HepG2 (cell line): ENCODE data around the gene SPRYD3. TPM values are rescaled to one million over a fixed set of nuclear protein-coding genes. Genes with fewer than 3 reads are reported as not detected.

ENCODE experiments used
- ATF2 ChIP-seq: sonication (generic); formaldehyde crosslinking; IDR thresholded peaks from 2 replicates; pipeline ENCODE4 v1.4.0; 2020; ENCODE audit warnings: missing genetic modification reagents
- HMGXB3 ChIP-seq: sonication (generic); formaldehyde crosslinking; IDR thresholded peaks from 2 replicates; pipeline ENCODE4 v1.4.0; 2020; ENCODE audit warnings: missing genetic modification reagents, borderline replicate concordance
- JDP2 ChIP-seq: sonication (generic); formaldehyde crosslinking; IDR thresholded peaks from 2 replicates; pipeline ENCODE4 v1.8.1; 2022; ENCODE audit warnings: missing genetic modification reagents, borderline replicate concordance
- MAZ ChIP-seq, 2 experiments: sonication (generic) in 1 of 2; formaldehyde crosslinking in 1 of 2; IDR thresholded peaks; 2 replicates each; pipeline versions ENCODE4 v1.5.0 to v1.6.1; 2012 to 2020; ENCODE audit warnings: low read depth in 2 of 2, mild to moderate bottlenecking in 2 of 2, borderline replicate concordance in 1 of 2, improper control_type of control experiment in 1 of 2, low read length in 1 of 2, missing genetic modification reagents in 1 of 2, moderate library complexity in 1 of 2
- MTERF4 ChIP-seq: sonication (generic); formaldehyde crosslinking; IDR thresholded peaks from 2 replicates; pipeline ENCODE4 v1.8.0; 2023; ENCODE audit warnings: mild to moderate bottlenecking, missing genetic modification reagents
- MTF1 ChIP-seq: sonication (generic); formaldehyde crosslinking; IDR thresholded peaks from 2 replicates; pipeline ENCODE4 v1.5.0; 2020; ENCODE audit warnings: missing genetic modification reagents
- PBX3 ChIP-seq: sonication (generic); formaldehyde crosslinking; IDR thresholded peaks from 2 replicates; pipeline ENCODE4 v1.8.1; 2023; ENCODE audit warnings: missing genetic modification reagents, inconsistent platforms, borderline replicate concordance
- PCBP1 ChIP-seq: fragments of 200-400 bp; formaldehyde crosslinking; IDR thresholded peaks from 2 replicates; pipeline ENCODE4 v1.6.1; 2017; ENCODE audit warnings: mild to moderate bottlenecking, low read depth, low read length, borderline replicate concordance
- TEAD3 ChIP-seq: optimal IDR thresholded peaks from 2 replicates; pipeline ENCODE3; 2016; ENCODE audit warnings: borderline replicate concordance
- ZBTB3 ChIP-seq: sonication (generic); formaldehyde crosslinking; IDR thresholded peaks from 2 replicates; pipeline ENCODE4 v1.4.0; 2020; ENCODE audit warnings: low read depth, mild to moderate bottlenecking, moderate library complexity, missing genetic modification reagents, borderline replicate concordance
- ZBTB34 ChIP-seq: sonication (generic); formaldehyde crosslinking; IDR thresholded peaks from 2 replicates; pipeline ENCODE4 v1.8.0; 2022; ENCODE audit warnings: mild to moderate bottlenecking, missing genetic modification reagents
- ZKSCAN1 ChIP-seq: fragments of 150-350 bp; IDR thresholded peaks from 2 replicates; pipeline ENCODE4 v1.6.1; 2014; ENCODE audit warnings: low read length
- ZNF335 ChIP-seq: sonication (generic); formaldehyde crosslinking; IDR thresholded peaks from 2 replicates; pipeline ENCODE4 v1.4.0; 2020; ENCODE audit warnings: missing genetic modification reagents
- ZNF530 ChIP-seq: sonication (generic); formaldehyde crosslinking; IDR thresholded peaks from 2 replicates; pipeline ENCODE4 v1.5.0; 2020; ENCODE audit warnings: low read depth, mild to moderate bottlenecking, missing genetic modification reagents
- ZNF619 ChIP-seq: sonication (generic); formaldehyde crosslinking; IDR thresholded peaks from 2 replicates; pipeline ENCODE4 v1.4.0; 2020; ENCODE audit warnings: mild to moderate bottlenecking, missing genetic modification reagents
- ZNF704 ChIP-seq: sonication (generic); formaldehyde crosslinking; IDR thresholded peaks from 2 replicates; pipeline ENCODE4 v1.8.1; 2023; ENCODE audit warnings: mild to moderate bottlenecking, inconsistent platforms, moderate library complexity, missing genetic modification reagents, borderline replicate concordance
- ZSCAN9 ChIP-seq: IDR thresholded peaks from 2 replicates; pipeline ENCODE4 v1.6.1; 2016; ENCODE audit warnings: borderline replicate concordance
- polyA plus RNA-seq, 8 experiments: library from polyadenylated mRNA; depleted of rRNA in 3 of 8; stranded (reverse) in 7 of 8; unstranded in 1 of 8; fragments of >200 nt; fragmentation: Illumina TruSeq in 4 of 8; extraction: Trizol in 4 of 8; gene quantifications; 2 replicates each; pipeline versions ENCODE4 v1.2.1 to v1.2.3, GENCODE V29; 2011 to 2016; ENCODE audit warnings: low read depth in 4 of 8, missing spikeins in 1 of 8, mixed read lengths in 1 of 8; ENCODE audit not compliant: insufficient read depth in 1 of 8
- total RNA-seq, 5 experiments: library from RNA; depleted of rRNA; stranded (reverse); fragments of >200 nt; fragmentation: Illumina TruSeq; extraction: Trizol; gene quantifications; 2 replicates each; pipeline ENCODE4 v1.2.3, GENCODE V29; 2016; ENCODE audit warnings: low read depth in 1 of 5

Gene SPRYD3
- total and polyA plus RNA-seq, 2 of the 13 experiments (the other 11 are each of a cell fraction or from before 2014, with no cell fraction given): 9.0 to 9.2 TPM

GRCh38 chr12:53049571-53050318 is 29.4 kb downstream of the SPRYD3 start, which contains the start of gene TNS2 (continued):
- TF ChIP-seq HMGXB3 (CRISPR knock-in tag): no peak
- peak; percentile 47 for TF ChIP-seq TEAD3 (CRISPR knock-in tag)
- no peak for TF ChIP-seq ZNF619 (CRISPR knock-in tag)
- no peak for TF ChIP-seq ZNF530 (CRISPR knock-in tag)
- TF ChIP-seq ZKSCAN1: no peak
- TF ChIP-seq ZNF335 (CRISPR knock-in tag): no peak
- TF ChIP-seq ATF2 (CRISPR knock-in tag): no peak
- TF ChIP-seq MAZ (IDR thresholded peaks at IDR 0.05; ENCODE audit: borderline replicate concordance, low read depth, low read length): peak; percentile 81
- peak; percentile 69 for TF ChIP-seq MAZ (CRISPR knock-in tag; IDR thresholded peaks at IDR 0.05; ENCODE audit: low read depth)
- no peak for TF ChIP-seq MTF1 (CRISPR knock-in tag)
- no peak for TF ChIP-seq ZSCAN9 (CRISPR knock-in tag)
- TF ChIP-seq MTERF4 (CRISPR knock-in tag): no peak
- TF ChIP-seq ZBTB34: no peak
- no peak for TF ChIP-seq ZBTB3 (CRISPR knock-in tag)
- no peak for TF ChIP-seq PBX3
- no peak for TF ChIP-seq PCBP1
- no peak for TF ChIP-seq ZNF704 (CRISPR knock-in tag)
- no peak for TF ChIP-seq JDP2 (CRISPR knock-in tag)
